Keratinocyte (primary cell): ENCODE results near the gene AK9. TPM values are rescaled to one million over a fixed set of nuclear protein-coding genes. Genes with fewer than 3 reads are reported as not detected.

Source experiments
- DNase-seq: peaks from one replicate; pipeline ENCODE4 v3.0.0-alpha.2; 2011; ENCODE audit warnings: low read depth, missing footprints, low spot score
- FAIRE-seq: peaks from 2 replicates; lab custom pipeline; 2011; peaks lifted over from hg19 to GRCh38; lab: Jason Lieb, UNC
- H2AFZ ChIP-seq: 2 replicates; pipeline ENCODE4 v1.6.0; 2012; ENCODE audit warnings: low read length, control low read depth, inconsistent platforms; ENCODE audit not compliant: control insufficient read depth
- H3K27ac ChIP-seq: 2 replicates; pipeline ENCODE4 v1.5.1; 2011; ENCODE audit warnings: low read length; ENCODE audit not compliant: control insufficient read depth, insufficient read depth
- H3K27me3 ChIP-seq: 3 replicates; pipeline ENCODE4 v1.6.0; 2011; ENCODE audit warnings: low read length; ENCODE audit not compliant: control insufficient read depth, insufficient read depth; ENCODE audit errors: extremely low read depth
- H3K36me3 ChIP-seq, 2 experiments: 2 replicates in 1 of 2; 3 replicates in 1 of 2; pipeline ENCODE4 v1.5.1; 2011; ENCODE audit warnings: low read length in 2 of 2, mild to moderate bottlenecking in 1 of 2; ENCODE audit not compliant: control insufficient read depth in 2 of 2, insufficient read depth in 2 of 2; ENCODE audit errors: extremely low read depth in 1 of 2
- H3K4me1 ChIP-seq: 3 replicates; pipeline ENCODE4 v1.5.1; 2011; ENCODE audit warnings: low read length; ENCODE audit not compliant: control insufficient read depth, insufficient read depth; ENCODE audit errors: extremely low read depth
- H3K4me2 ChIP-seq: 3 replicates; pipeline ENCODE4 v1.6.0; 2011; ENCODE audit warnings: low read depth, low read length; ENCODE audit not compliant: control insufficient read depth, insufficient read depth; ENCODE audit errors: extremely low read depth
- H3K4me3 ChIP-seq, 3 experiments: fragments of 200-600 bp in 1 of 3; sonication (generic) in 1 of 3; 2 replicates in 2 of 3; 3 replicates in 1 of 3; pipeline ENCODE4 v1.5.1; 2011 to 2016; ENCODE audit warnings: low read length in 3 of 3, mild to moderate bottlenecking in 3 of 3, control low read depth in 2 of 3, inconsistent platforms in 1 of 3, low read depth in 1 of 3, mixed read lengths in 1 of 3, mixed run types in 1 of 3, moderate library complexity in 1 of 3; ENCODE audit not compliant: control insufficient read depth in 2 of 3, insufficient read depth in 2 of 3; ENCODE audit errors: extremely low read depth in 1 of 3
- H3K79me2 ChIP-seq: 2 replicates; pipeline ENCODE4 v1.6.0; 2012; ENCODE audit warnings: low read length; ENCODE audit not compliant: control insufficient read depth, insufficient read depth
- H3K9ac ChIP-seq: 3 replicates; pipeline ENCODE4 v1.6.0; 2011; ENCODE audit warnings: low read length; ENCODE audit not compliant: control insufficient read depth, insufficient read depth; ENCODE audit errors: extremely low read depth
- H3K9me1 ChIP-seq: 3 replicates; pipeline ENCODE4 v1.6.0; 2011; ENCODE audit warnings: low read length; ENCODE audit not compliant: control insufficient read depth, insufficient read depth; ENCODE audit errors: extremely low read depth
- H3K9me3 ChIP-seq: 2 replicates; pipeline ENCODE4 v1.5.1; 2012; ENCODE audit warnings: low read depth, low read length; ENCODE audit not compliant: control insufficient read depth
- H4K20me1 ChIP-seq: 3 replicates; pipeline ENCODE4 v1.6.0; 2011; ENCODE audit warnings: low read length; ENCODE audit not compliant: control insufficient read depth, insufficient read depth; ENCODE audit errors: extremely low read depth
- CTCF ChIP-seq, 3 experiments: IDR thresholded peaks in 1 of 3; conservative IDR thresholded peaks in 1 of 3; optimal IDR thresholded peaks in 1 of 3; 2 replicates in 2 of 3; 3 replicates in 1 of 3; pipeline versions ENCODE3 to v1.5.1; 2011; ENCODE audit warnings: low read length in 3 of 3, mild to moderate bottlenecking in 3 of 3, moderate library complexity in 2 of 3, control low read depth in 1 of 3, inconsistent platforms in 1 of 3; ENCODE audit not compliant: insufficient read depth in 2 of 3; ENCODE audit errors: extremely low read depth in 1 of 3
- EZH2 ChIP-seq: IDR thresholded peaks from one replicate; pipeline ENCODE4 v1.6.1; 2012; ENCODE audit warnings: inconsistent platforms, mild to moderate bottlenecking, low read length, moderate library complexity
- dilution Hi-C: fragments of 300-500 bp; cut with MboI; formaldehyde crosslinking; loops from one replicate; pipeline ENCODE4 v1.7.0; 2020; ENCODE audit warnings: low sequenced_read_pairs; ENCODE audit not compliant: extremely low pct_ligation_motif_present
- polyA plus RNA-seq, 5 experiments: library from polyadenylated mRNA; depleted of rRNA in 3 of 5; stranded (reverse) in 3 of 5; stranded (forward) in 1 of 5; unstranded in 1 of 5; fragments of >200 nt; gene quantifications; 1 replicate in 1 of 5; 2 replicates in 3 of 5; 3 replicates in 1 of 5; pipeline versions ENCODE4 v1.2.1 to v1.2.3, GENCODE V29; 2011 to 2012; ENCODE audit warnings: missing spikeins in 2 of 5, low read depth in 1 of 5, low replicate concordance in 1 of 5

AK9 gene
- polyA plus RNA-seq, 1 donor (not counting 4 experiments of a cell fraction or from before 2014, with no cell fraction given), result 1.8 TPM

DNA sequence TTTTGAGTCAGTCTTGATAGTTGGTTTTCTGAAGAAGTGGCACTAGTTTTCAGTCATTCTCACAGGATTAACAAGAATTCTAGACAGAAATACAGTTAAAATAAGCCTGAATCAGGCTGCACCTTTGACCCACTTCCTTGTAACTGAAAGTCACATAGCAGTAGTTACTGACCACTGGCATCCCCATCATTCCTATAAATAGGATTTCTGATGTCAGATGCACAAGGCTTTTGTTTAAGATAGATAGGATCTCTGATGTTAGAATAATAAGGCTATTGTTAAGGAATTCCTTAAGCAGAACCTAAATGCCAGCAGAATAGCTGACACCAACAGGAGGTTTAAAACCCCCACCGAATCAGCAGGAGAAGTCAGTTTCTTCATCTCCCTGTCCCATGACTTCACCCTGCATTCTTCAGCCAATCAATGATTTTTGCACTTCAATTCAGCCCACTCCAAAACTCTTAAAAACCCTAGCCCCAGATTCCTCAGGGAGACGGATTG is 177.4 kb downstream of the AK9 start:
- Histone ChIP-seq H3K79me2 (no peaks in the 10 kb centered on the region), H3K27me3 (no peaks in the 10 kb centered on the region), H3K9me3 (no peaks in the 10 kb centered on the region), H2AFZ (no peak overlapping the region), H3K9ac (no peak overlapping the region), H3K4me3 (no peak overlapping the region), H3K9me1 (no peaks in the 10 kb centered on the region), H3K4me1 (no peaks in the 10 kb centered on the region), H3K4me2 (no peak overlapping the region), H4K20me1 (no peaks in the 10 kb centered on the region), H3K27ac (no peak overlapping the region), H3K36me3 (no peaks in the 10 kb centered on the region)
- dilution Hi-C loops, result no loop called here
- no peak for TF ChIP-seq CTCF (optimal IDR thresholded peaks at IDR 0.05 in 1 of 3, IDR thresholded peaks at IDR 0.05 in 1 of 3, conservative IDR thresholded peaks at IDR 0.05 in 1 of 3; ENCODE audit: extremely low read depth in 1 of 3, insufficient read depth in 2 of 3, low read length in 3 of 3)
- no peak for TF ChIP-seq EZH2
- DNase-seq (no peak), FAIRE-seq (no peak)

DNA sequence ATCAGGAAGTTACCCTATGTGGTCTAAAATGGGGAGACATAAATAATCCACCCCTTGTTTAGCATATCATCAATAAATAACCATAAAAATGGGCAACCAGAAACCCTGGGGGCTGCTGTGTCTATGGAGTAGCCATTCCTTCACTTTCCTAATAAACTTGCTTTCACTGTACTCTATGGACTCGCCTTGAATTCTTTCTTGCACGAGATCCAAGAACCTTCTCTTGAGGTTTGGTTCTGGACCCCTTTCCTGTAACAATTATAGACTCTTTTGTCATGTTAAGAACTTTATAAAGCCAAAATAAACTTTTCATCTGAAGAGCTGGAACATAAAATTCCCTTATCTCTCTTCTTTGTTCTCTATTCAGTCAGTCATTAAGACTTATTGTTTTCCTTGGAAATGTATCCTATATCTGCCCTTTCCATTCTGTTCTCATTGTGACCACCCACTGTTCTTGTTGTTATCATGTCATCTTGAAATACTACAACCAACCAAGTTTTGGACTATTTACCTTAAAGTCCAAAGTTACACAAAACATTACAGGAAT is 178.7 kb downstream of the AK9 start:
- Histone ChIP-seq H3K79me2 (no peaks in the 10 kb centered on the region), H3K9me3 (no peaks in the 10 kb centered on the region), H4K20me1 (no peaks in the 10 kb centered on the region), H2AFZ (no peak overlapping the region), H3K27ac (no peak overlapping the region), H3K9ac (no peak overlapping the region), H3K4me3 (no peak overlapping the region), H3K27me3 (no peaks in the 10 kb centered on the region), H3K9me1 (no peaks in the 10 kb centered on the region), H3K4me1 (no peaks in the 10 kb centered on the region), H3K36me3 (no peaks in the 10 kb centered on the region), H3K4me2 (no peak overlapping the region)
- TF ChIP-seq CTCF (optimal IDR thresholded peaks at IDR 0.05 in 1 of 3, IDR thresholded peaks at IDR 0.05 in 1 of 3, conservative IDR thresholded peaks at IDR 0.05 in 1 of 3; ENCODE audit: extremely low read depth in 1 of 3, insufficient read depth in 2 of 3, low read length in 3 of 3) (no peak), EZH2 (no peak)
- dilution Hi-C loops, result no loop called here
- DNase-seq (no peak), FAIRE-seq (no peak)
